ENCODE results near the gene WFDC10B.
"Not testable (repeated sequence)": the region's sequence is repeated elsewhere in the genome, so short reads cannot be mapped to it uniquely, and the experiment has no call there.

GRCh38 chr20:45657038-45657437 is 47.8 kb downstream of the WFDC10B start:
- TF ChIP-seq RFX1 (IDR thresholded peaks at IDR 0.05); FOXA1 (IDR thresholded peaks at IDR 0.05; ENCODE audit: borderline replicate concordance); MAZ (CRISPR knock-in tag; conservative IDR thresholded peaks at IDR 0.05 in 1 of 2, IDR thresholded peaks at IDR 0.05 in 1 of 2); CBFB (CRISPR knock-in tag; IDR thresholded peaks at IDR 0.05); ZZZ3 (IDR thresholded peaks at IDR 0.05); NCOA1 (IDR thresholded peaks at IDR 0.05; ENCODE audit: low read depth); CBX3 (IDR thresholded peaks at IDR 0.05; ENCODE audit: borderline replicate concordance in 1 of 2, low read length in 2 of 2); XRCC5 (IDR thresholded peaks at IDR 0.05; ENCODE audit: low read depth, low read length): not testable (repeated sequence)
- TF ChIP-seq, protein P1, sequence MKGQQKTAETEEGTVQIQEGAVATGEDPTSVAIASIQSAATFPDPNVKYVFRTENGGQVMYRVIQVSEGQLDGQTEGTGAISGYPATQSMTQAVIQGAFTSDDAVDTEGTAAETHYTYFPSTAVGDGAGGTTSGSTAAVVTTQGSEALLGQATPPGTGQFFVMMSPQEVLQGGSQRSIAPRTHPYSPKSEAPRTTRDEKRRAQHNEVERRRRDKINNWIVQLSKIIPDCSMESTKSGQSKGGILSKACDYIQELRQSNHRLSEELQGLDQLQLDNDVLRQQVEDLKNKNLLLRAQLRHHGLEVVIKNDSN (CRISPR knock-in tag; IDR thresholded peaks at IDR 0.05) = not testable (repeated sequence)
- TF ChIP-seq, protein P2, sequence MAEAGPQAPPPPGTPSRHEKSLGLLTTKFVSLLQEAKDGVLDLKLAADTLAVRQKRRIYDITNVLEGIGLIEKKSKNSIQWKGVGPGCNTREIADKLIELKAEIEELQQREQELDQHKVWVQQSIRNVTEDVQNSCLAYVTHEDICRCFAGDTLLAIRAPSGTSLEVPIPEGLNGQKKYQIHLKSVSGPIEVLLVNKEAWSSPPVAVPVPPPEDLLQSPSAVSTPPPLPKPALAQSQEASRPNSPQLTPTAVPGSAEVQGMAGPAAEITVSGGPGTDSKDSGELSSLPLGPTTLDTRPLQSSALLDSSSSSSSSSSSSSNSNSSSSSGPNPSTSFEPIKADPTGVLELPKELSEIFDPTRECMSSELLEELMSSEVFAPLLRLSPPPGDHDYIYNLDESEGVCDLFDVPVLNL (CRISPR knock-in tag; IDR thresholded peaks at IDR 0.05; ENCODE audit: low read depth) = not testable (repeated sequence)
- TF ChIP-seq, protein P3, sequence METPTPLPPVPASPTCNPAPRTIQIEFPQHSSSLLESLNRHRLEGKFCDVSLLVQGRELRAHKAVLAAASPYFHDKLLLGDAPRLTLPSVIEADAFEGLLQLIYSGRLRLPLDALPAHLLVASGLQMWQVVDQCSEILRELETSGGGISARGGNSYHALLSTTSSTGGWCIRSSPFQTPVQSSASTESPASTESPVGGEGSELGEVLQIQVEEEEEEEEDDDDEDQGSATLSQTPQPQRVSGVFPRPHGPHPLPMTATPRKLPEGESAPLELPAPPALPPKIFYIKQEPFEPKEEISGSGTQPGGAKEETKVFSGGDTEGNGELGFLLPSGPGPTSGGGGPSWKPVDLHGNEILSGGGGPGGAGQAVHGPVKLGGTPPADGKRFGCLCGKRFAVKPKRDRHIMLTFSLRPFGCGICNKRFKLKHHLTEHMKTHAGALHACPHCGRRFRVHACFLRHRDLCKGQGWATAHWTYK (CRISPR knock-in tag; IDR thresholded peaks at IDR 0.05) = not testable (repeated sequence)

Data from K562 (cell line).